ENCODE data around the gene FCMR.

Gene FCMR, protein sequence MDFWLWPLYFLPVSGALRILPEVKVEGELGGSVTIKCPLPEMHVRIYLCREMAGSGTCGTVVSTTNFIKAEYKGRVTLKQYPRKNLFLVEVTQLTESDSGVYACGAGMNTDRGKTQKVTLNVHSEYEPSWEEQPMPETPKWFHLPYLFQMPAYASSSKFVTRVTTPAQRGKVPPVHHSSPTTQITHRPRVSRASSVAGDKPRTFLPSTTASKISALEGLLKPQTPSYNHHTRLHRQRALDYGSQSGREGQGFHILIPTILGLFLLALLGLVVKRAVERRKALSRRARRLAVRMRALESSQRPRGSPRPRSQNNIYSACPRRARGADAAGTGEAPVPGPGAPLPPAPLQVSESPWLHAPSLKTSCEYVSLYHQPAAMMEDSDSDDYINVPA

DNA sequence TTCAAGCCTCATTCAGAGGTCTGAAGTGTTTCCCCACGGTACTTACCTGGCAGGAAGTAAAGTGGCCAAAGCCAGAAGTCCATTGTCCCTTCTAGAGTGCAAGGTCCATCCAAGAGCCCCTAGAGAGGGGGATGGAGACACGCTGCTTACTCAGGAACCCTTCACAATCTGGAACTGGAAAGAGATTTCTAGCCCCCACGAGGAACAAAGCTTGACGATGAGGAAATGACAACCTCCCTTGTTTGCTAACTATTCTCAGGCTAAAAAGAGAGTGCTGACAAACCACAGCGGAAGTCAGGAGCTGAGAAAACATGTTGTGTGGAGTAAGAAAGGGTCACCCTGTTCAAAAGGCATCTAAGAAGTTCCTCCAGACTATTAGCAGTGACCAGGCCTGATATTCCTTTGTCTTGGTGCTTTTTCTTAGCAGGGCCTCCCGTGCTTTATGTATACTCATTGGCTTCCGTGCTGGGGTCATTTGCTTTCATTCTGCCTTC lies at the start of gene FCMR:
TSS of gene FCMR (minus strand) at position 170 of the 494 bp plus-strand sequence. CDS start at position 83, 87 bp downstream.
- no peak for DNase-seq (ENCODE audit: low spot score)
- TF ChIP-seq, protein P1, sequence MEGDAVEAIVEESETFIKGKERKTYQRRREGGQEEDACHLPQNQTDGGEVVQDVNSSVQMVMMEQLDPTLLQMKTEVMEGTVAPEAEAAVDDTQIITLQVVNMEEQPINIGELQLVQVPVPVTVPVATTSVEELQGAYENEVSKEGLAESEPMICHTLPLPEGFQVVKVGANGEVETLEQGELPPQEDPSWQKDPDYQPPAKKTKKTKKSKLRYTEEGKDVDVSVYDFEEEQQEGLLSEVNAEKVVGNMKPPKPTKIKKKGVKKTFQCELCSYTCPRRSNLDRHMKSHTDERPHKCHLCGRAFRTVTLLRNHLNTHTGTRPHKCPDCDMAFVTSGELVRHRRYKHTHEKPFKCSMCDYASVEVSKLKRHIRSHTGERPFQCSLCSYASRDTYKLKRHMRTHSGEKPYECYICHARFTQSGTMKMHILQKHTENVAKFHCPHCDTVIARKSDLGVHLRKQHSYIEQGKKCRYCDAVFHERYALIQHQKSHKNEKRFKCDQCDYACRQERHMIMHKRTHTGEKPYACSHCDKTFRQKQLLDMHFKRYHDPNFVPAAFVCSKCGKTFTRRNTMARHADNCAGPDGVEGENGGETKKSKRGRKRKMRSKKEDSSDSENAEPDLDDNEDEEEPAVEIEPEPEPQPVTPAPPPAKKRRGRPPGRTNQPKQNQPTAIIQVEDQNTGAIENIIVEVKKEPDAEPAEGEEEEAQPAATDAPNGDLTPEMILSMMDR (IDR thresholded peaks at IDR 0.05; ENCODE audit: borderline replicate concordance, control extremely low read depth, extremely low read depth, insufficient read depth, missing control alignments): no peak
- in situ Hi-C loops (cut with MboI; ENCODE audit: low sequenced_read_pairs, unreplicated experiment): no loop called here

DNA sequence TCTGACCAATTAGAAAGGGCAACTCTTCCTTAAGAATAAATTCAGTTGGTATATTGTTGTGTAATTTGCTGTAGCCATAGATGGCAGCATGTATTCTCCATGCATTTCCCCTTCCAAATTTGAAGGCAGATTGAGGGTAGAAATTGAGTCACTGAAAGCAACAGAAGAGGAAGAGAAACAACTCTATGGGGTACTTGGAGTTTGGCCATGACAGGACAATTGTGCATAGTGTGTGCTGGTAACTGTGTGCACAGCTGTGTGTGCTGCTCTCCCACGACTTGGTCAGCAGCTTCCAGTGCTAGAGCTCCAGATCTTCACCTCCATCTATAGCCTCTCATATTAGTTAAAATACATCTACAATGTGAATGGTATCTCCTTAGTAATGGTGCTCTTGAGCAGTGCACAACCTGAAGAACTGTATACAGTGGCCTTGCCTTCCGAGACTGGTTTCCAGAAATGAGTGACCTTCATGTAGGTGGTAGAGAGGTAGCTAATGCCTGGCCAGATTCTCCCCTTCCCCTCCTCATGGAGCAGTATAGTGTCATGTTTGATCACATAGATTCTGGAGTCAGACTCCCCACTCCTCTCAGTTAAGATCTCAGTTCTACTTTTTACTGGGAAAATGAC lies 49.4 kb upstream of the FCMR start:
- in situ Hi-C loops (cut with MboI; ENCODE audit: low sequenced_read_pairs, unreplicated experiment): loop anchor here (10.0 kb wide), 1 partner anchor 336 kb away; the partner anchor contains the start of gene DYRK3
- TF ChIP-seq, protein P1 (IDR thresholded peaks at IDR 0.05; ENCODE audit: borderline replicate concordance, control extremely low read depth, extremely low read depth, insufficient read depth, missing control alignments): no peak
- no peak for DNase-seq (ENCODE audit: low spot score)

DNA sequence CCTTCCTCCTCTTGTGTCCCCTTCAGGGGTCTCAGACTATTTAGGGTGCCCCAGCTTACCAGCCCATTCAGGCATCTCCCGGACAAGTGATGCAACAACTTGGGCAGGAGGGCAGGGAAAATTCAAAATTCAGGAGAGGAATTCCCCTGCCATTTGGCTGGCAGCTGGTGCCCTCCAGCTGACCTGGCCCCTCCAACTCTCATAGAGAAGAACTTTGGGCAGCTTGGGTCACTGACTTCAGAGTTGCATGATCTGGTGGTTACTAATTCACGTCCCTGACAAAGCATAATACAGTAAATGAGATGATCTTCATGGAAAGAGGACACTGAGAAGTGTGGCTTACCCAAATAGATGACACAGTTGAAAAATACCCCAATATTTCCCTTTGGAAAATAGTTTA lies 48.7 kb upstream of the FCMR start, which contains the start of gene FCAMR:
TSS of gene FCAMR (minus strand) at position 15 of the 400 bp plus-strand sequence. CDS start 335 bp downstream, outside the sequence.
- DNase-seq (ENCODE audit: low spot score): no peak
- TF ChIP-seq, protein P1 (IDR thresholded peaks at IDR 0.05; ENCODE audit: borderline replicate concordance, control extremely low read depth, extremely low read depth, insufficient read depth, missing control alignments): no peak
- in situ Hi-C loops (cut with MboI; ENCODE audit: low sequenced_read_pairs, unreplicated experiment): loop anchor here (10.0 kb wide), 1 partner anchor 336 kb away; the partner anchor contains the start of gene DYRK3

DNA sequence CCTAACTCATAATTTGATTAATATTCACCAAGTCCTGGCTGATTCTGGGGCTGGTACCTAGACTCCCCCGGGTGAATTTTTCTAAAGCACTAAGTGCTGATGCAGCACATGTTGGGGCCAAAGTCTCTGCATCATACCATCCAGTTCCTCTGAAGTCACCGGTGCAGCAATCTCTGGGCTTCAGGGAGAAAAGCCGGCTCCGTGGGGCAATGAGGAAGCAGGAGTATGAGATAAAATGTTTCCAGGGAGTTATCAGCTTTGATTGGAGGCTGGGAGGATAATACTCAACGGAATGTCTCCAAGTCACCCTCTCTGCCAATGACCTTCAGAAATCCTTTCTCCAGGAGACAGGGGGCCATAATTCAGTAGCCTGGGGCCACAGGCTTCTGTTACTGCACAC lies 47.3 kb upstream of the FCMR start:
- no peak for DNase-seq (ENCODE audit: low spot score)
- in situ Hi-C loops (cut with MboI; ENCODE audit: low sequenced_read_pairs, unreplicated experiment): no loop called here
- TF ChIP-seq, protein P1 (IDR thresholded peaks at IDR 0.05; ENCODE audit: borderline replicate concordance, control extremely low read depth, extremely low read depth, insufficient read depth, missing control alignments): no peak

DNA sequence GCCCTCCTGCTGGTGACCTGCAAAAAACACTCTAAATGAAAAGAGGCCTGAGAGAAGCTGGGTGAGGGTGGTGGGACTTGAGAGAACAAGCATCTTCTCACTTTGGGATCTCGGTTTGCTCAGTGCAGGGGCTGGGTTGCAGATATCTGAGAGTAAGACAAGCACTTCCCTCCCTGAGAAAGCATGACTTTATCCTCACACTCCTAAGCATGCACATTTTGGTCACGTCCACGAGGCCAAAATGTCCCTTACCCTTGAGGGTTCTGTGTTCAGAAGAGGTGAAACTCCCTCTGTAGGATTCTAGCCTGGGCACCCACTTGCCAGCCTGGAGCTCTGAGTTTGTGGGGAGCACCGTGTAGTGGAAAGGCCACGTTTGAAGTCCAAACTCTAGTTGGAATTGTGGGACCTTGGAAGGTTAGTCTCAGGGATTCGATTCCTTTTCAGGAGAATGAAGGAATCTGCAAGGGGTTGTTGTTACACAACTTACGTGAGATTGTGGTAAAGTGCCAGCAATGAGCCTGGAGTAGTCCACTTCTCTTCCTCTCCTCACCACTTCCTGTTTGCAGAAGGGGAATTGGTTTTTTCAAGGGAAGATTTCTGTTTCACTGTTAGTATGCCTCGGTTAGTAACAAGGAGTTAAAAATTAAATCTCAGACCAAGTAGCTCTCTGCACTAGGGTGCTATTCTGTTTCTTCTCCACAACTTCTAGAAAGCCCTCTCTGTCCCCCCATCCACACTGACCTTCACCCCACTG lies 45.5 kb upstream of the FCMR start:
- no peak for DNase-seq (ENCODE audit: low spot score)
- TF ChIP-seq, protein P1 (IDR thresholded peaks at IDR 0.05; ENCODE audit: borderline replicate concordance, control extremely low read depth, extremely low read depth, insufficient read depth, missing control alignments): no peak
- in situ Hi-C loops (cut with MboI; ENCODE audit: low sequenced_read_pairs, unreplicated experiment): no loop called here

DNA sequence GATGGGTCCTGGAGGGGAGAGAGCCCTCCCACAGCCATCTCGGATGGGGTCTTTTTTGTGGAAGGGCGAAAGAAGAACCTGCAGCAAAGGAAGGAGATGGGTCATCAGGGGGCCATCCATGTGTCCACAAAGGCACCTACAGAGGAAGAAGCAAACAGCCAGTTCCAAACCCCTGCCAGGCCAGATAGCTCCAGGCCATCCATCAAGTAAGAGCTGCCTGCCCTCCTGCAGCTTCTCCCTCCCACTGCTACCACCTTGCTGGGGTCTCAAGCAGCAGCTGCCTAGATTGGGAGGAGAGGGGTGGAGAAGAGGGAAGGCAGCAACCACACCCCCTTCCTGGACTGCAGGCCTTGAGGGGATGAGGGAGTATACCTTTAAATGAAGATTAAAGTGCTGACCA lies 44.0 kb upstream of the FCMR start:
- TF ChIP-seq, protein P1 (IDR thresholded peaks at IDR 0.05; ENCODE audit: borderline replicate concordance, control extremely low read depth, extremely low read depth, insufficient read depth, missing control alignments): no peak
- DNase-seq (ENCODE audit: low spot score): no peak
- in situ Hi-C loops (cut with MboI; ENCODE audit: low sequenced_read_pairs, unreplicated experiment): no loop called here

Data from GM13976 (cell line).